GM04503 (cell line): ENCODE results near the gene FRMD1.

Source experiments
- DNase-seq: peaks from one replicate; pipeline ENCODE4 v3.0.0-alpha.2; 2012; ENCODE audit warnings: low read depth

The FRMD1 gene

DNA sequence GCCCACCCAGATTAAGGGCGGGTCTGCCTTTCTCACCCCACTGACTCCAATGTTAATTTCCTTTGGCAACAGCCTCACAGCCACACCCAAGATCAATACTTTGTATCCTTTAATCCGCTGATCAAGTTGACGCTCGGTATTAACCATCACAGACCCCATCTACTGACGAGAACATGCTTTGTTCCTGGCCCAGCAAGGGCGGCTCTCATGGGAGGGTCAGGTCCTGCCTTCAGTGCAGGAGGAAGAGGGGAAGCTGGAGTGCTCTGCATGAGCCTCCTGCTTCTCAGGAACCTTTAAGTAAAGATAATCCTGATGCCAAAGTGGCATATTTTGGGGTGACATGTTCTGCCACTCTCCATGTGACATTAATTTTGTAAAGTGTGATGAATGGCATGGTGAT is 73.2 kb downstream of the FRMD1 start:
- DNase-seq: no peak

DNA sequence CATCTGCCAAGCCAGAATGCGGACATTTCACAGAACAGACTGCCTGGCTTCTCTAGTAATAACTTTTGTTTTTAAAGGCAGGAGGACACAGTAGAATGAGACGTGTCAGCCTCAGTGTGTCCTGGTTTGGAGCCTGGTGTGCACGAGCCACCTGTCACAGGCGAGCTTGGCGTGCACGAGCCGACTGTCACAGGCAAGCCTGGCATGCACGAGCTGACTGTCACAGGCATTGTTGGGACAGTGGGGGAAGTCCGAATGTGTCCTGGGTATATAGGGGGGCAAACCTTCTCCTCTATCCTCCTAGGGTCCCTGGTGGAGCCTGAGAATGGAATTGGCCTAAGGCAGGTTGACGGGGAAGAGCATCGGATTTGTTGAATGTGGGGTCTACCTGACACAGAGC is 74.1 kb downstream of the FRMD1 start:
- no peak for DNase-seq

DNA sequence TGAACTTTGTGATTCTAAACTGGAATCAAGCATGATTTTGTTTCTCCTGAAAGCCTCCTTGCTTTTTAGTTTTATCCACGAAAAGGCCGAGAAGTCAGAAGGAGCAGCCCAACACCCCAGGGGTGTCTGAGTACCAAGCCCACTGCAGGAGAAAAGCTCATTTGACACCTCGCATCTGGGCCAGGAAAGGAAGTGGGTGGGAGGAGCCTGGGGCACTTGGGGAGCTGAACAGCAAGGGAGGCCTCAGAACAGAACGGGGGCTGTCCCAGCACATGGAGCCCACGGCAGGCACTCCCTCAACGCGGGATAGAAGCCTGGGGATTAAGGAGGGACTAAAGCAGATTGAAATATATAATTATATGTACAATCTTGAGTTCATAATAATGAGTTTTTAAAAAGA is 75.0 kb downstream of the FRMD1 start:
- no peak for DNase-seq
